ENCODE data around the gene ZNF512.

Gene ZNF512

GRCh38 chr2:27638037-27638637 is 55.3 kb downstream of the ZNF512 start:
- DNase-seq = no peak

GRCh38 chr2:27638709-27639108 is 55.9 kb downstream of the ZNF512 start:
- DNase-seq = no peak

GRCh38 chr2:27640722-27641245 is 57.9 kb downstream of the ZNF512 start:
- no peak for DNase-seq

- DNase-seq = no peak
Measured at GRCh38 chr2:27645197-27645596, 62.4 kb downstream of the ZNF512 start.

- no peak for DNase-seq
Measured at GRCh38 chr2:27647289-27647688, 64.4 kb downstream of the ZNF512 start.

- no peak for DNase-seq
Measured at GRCh38 chr2:27647737-27648136, 64.9 kb downstream of the ZNF512 start.

GRCh38 chr2:27651056-27651455 is 68.2 kb downstream of the ZNF512 start:
- DNase-seq = no peak

GRCh38 chr2:27652341-27652740 is 69.5 kb downstream of the ZNF512 start:
- no peak for DNase-seq

- no peak for DNase-seq
Measured at GRCh38 chr2:27652790-27653189, 69.9 kb downstream of the ZNF512 start.

- no peak for DNase-seq
Measured at GRCh38 chr2:27653397-27653796, 70.6 kb downstream of the ZNF512 start.

GRCh38 chr2:27655155-27655951 is 72.5 kb downstream of the ZNF512 start:
- no peak for DNase-seq

GRCh38 chr2:27661371-27661770 is 78.5 kb downstream of the ZNF512 start:
- no peak for DNase-seq

GRCh38 chr2:27663285-27664153 is 80.7 kb downstream of the ZNF512 start, which contains the start of the genes SLC4A1AP and SUPT7L:
TSS of gene SLC4A1AP (plus strand) at chr2:27663889. CDS start at chr2:27663915, 26 bp downstream.
TSS of gene SUPT7L (minus strand) at chr2:27663614. CDS start at chr2:27662192, 1,422 bp downstream.
- peak; percentile 69 for DNase-seq

- no peak for DNase-seq
Measured at GRCh38 chr2:27664154-27664574, 81.3 kb downstream of the ZNF512 start.

- no peak for DNase-seq
Measured at GRCh38 chr2:27664622-27665363, 82.0 kb downstream of the ZNF512 start.

- no peak for DNase-seq
Measured at GRCh38 chr2:27667446-27667845, 84.6 kb downstream of the ZNF512 start.

GRCh38 chr2:27671235-27671634 is 88.4 kb downstream of the ZNF512 start:
- no peak for DNase-seq

All from effector CD4-positive, alpha-beta T cell (primary cell).